ENCODE measurements around the gene PAXX. TPM values are rescaled to one million over a fixed set of nuclear protein-coding genes. Genes with fewer than 3 reads are reported as not detected.
A peak's percentile ranks its signal among the peaks of the same experiment; 100 is the strongest.

Gene PAXX
- total RNA-seq, 4 donors from 2014 or later: 65.7 to 142 (median 68.9) TPM

DNA sequence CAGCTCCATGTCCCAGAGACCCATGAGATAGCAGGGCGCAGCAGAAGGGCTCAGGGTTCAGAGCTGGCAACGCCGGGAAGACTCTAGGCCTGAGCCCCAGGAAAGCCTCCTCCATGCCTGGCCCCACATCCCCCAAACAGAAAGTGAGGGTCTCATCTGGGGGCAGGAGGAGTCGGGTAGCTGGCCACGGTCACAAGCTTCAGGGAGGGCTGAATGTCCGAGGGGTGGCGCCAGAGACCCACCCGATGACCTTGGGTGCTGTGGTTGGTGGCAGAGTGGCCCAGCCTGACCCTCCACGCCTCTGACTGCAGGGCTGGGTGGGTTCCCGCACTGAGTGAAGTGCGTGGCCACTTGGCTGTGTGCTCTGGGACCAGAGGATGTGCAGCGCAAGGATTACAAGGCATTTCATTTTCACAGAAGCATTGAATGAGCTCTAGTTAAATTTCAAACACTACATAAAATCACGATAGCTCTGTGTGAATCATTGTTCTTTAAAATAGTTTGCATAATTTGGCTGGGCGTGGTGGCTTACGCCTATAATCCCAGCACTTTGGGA lies 44.2 kb upstream of the PAXX start:
- Histone ChIP-seq H3K4me1 (peaks cover 0 to 88% (median 46%) of the 10 kb centered on the region in 4 donors), H3K27ac (peak overlapping the region; percentile 61 to 92 (median 88)), H3K36me3 (peaks cover 0 to 4% (median 0%) of the 10 kb centered on the region in 3 donors), H3K4me3 (no peak overlapping the region), H3K27me3 (no peaks in the 10 kb centered on the region), H3K9me3 (no peaks in the 10 kb centered on the region)
- 17 to 22% methylated on average over 12 to 13 of the region's 15 CpGs for WGBS, 2 donors
- TF ChIP-seq EP300 (IDR thresholded peaks at IDR 0.05): no peak
- TF ChIP-seq, protein P1, sequence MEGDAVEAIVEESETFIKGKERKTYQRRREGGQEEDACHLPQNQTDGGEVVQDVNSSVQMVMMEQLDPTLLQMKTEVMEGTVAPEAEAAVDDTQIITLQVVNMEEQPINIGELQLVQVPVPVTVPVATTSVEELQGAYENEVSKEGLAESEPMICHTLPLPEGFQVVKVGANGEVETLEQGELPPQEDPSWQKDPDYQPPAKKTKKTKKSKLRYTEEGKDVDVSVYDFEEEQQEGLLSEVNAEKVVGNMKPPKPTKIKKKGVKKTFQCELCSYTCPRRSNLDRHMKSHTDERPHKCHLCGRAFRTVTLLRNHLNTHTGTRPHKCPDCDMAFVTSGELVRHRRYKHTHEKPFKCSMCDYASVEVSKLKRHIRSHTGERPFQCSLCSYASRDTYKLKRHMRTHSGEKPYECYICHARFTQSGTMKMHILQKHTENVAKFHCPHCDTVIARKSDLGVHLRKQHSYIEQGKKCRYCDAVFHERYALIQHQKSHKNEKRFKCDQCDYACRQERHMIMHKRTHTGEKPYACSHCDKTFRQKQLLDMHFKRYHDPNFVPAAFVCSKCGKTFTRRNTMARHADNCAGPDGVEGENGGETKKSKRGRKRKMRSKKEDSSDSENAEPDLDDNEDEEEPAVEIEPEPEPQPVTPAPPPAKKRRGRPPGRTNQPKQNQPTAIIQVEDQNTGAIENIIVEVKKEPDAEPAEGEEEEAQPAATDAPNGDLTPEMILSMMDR (IDR thresholded peaks at IDR 0.05): peak; percentile 41 to 80 (median 58)
- no peak for TF ChIP-seq POLR2A (IDR thresholded peaks at IDR 0.05)
- DNase-seq (ENCODE audit: low spot score in 2 of 2): no peak

DNA sequence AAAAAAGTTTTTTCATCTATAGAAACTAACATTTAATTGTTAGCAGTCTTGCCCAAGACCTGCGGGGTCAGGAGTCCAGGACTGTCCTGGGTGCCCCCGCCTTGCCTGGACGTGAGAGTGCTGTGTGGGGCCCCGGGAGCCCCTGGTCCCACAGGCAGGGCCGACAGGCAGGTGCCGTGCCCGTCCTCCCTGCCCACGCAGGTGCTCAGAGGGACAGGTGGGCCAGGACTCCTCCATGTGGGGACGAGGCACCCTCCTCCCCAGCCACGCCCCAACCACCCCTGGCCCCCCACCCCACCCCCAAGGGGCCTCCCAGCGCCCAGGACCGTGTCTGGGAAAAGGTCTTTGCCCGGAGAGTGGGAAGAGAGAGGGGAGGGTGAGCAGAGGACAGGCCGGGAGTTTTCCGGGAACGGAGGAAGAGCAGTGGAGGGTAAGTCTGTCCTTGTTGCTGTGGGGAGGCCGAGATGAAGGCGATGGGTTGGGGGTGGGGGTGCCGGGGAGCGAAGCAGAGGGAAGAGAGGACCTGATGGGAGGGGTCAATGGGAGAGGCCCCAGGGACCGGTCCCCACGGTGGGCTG lies 42.9 kb upstream of the PAXX start:
- H3K36me3 ChIP-seq: no peaks in the 10 kb centered on the region
- H3K4me1 ChIP-seq: peaks cover 0 to 80% (median 38%) of the 10 kb centered on the region in 4 donors
- H3K27ac ChIP-seq: peak overlapping the region; percentile 59 to 92 (median 88)
- 13 to 16% methylated on average over 20 to 22 of the region's 22 CpGs for WGBS, 2 donors
- no peak for DNase-seq (ENCODE audit: low spot score in 2 of 2)
- TF ChIP-seq EP300 (IDR thresholded peaks at IDR 0.05): no peak
- no peak for TF ChIP-seq POLR2A (IDR thresholded peaks at IDR 0.05)
- TF ChIP-seq, protein P1 (IDR thresholded peaks at IDR 0.05): no peak
- H3K4me3 ChIP-seq: peak overlapping the region; percentile 52 to 74 (median 66)
- no peaks in the 10 kb centered on the region for H3K27me3 ChIP-seq
- H3K9me3 ChIP-seq: no peaks in the 10 kb centered on the region

DNA sequence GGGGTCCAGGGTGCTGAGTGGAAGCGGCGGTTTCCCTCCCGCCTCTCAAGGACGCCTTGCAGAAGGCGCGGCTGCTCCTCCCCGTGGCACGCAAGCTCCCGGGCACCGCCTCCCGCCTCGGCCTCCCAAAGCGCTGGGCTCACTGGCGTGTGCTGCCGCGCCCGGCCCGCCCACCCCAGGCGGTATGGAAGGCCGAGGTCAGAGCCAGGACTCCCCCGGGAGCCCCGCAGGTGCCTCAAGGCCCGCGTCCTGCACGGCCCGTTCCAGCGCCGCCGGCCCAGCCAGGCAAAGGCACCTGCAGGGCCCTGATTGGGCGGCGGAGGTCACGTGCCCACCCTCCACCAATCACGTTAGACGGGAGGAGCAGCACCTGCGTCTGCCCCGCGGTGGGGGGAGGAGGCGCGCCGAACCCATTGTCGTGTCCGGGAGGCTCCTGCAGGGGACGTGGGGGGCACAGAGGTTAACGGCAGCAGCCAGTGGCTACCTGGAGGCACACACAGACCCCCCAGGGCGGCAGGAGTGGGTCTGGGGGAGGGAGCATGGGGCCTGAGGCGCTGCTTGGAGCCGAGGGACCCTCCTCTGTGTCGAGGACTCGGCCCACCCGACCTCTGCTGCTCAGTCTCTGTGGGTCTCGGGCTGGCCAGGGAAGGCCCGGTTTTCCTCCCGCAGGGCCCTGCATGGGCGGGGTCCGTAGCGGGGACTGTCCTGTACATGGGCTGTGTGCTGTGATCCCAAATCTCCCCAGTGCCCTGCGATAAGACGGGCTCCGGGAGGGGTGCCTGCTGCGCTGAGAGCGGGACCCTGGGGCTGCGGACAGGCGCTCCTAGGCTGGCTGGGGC lies 42.2 kb upstream of the PAXX start:
- TF ChIP-seq EP300 (IDR thresholded peaks at IDR 0.05) (peak in 1 of 2 donors; percentile 89), POLR2A (IDR thresholded peaks at IDR 0.05) (peak; percentile 52 to 88)
- TF ChIP-seq, protein P1 (IDR thresholded peaks at IDR 0.05): peak in 3 of 5 experiments; percentile 17 to 57 (median 34)
- H3K36me3 ChIP-seq: no peaks in the 10 kb centered on the region
- peak; percentile 92 for DNase-seq (ENCODE audit: low spot score in 2 of 2)
- H3K4me1 ChIP-seq: peaks cover 0 to 76% (median 36%) of the 10 kb centered on the region in 4 donors
- H3K27ac ChIP-seq: peak overlapping the region; percentile 59 to 92 (median 88)
- H3K27me3 ChIP-seq: no peaks in the 10 kb centered on the region
- H3K9me3 ChIP-seq: no peaks in the 10 kb centered on the region
- 5 to 7% methylated on average over 16 to 17 of the region's 63 CpGs for WGBS, 2 donors
- H3K4me3 ChIP-seq: peak overlapping the region; percentile 52 to 74 (median 66)

DNA sequence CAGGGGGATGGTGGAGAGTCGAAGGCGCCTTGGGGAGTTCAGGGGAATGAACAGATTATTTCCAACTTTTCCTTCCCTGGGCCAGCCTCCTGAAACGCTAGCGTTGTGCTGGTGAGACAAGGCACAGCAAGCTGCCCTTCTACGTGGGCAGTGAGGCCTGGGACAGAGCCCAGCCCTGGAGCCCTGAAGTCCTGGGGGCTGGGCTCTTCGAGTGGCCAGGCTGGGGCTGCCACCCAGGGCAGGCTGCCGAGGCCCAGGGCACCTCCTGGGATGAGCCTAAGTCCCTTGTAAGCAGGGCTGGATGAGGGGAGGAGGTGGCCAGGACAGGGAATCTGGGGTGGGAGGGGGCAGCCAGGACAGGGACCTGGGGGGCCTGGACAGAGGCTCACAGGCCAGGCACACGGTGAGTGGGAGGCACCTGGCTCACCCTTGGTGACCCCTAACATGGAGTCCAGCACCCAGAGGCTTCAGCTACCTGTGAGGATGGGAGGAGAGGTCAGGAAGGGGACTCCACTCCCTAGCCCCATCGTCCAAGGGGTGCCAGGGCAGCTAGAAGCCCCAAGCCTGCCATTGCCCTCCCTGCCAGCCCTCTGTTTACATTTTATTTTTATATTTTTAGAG lies 41.5 kb upstream of the PAXX start:
- no peak for DNase-seq (ENCODE audit: low spot score in 2 of 2)
- Histone ChIP-seq H3K4me3 (peak overlapping the region in 3 of 4 donors; percentile 65 to 74 (median 68)), H3K27ac (peak overlapping the region; percentile 59 to 92 (median 88)), H3K36me3 (no peaks in the 10 kb centered on the region), H3K9me3 (no peaks in the 10 kb centered on the region), H3K27me3 (no peaks in the 10 kb centered on the region), H3K4me1 (peaks cover 0 to 70% (median 35%) of the 10 kb centered on the region in 4 donors)
- no peak for TF ChIP-seq POLR2A (IDR thresholded peaks at IDR 0.05)
- no peak for TF ChIP-seq EP300 (IDR thresholded peaks at IDR 0.05)
- TF ChIP-seq, protein P1 (IDR thresholded peaks at IDR 0.05): no peak
- WGBS, 2 donors: 26 to 27% methylated on average over 7 to 9 of the region's 9 CpGs

Data from tibial nerve (tissue), 4 donors.